Neural progenitor cell (in vitro differentiated cells): ENCODE data around the gene ADAMTS12.

Experiments
- CTCF ChIP-seq: fragments of 200-600 bp; sonication (generic); IDR thresholded peaks from 2 replicates; pipeline ENCODE4 v1.5.1; 2017; ENCODE audit warnings: antibody characterized with exemption, mild to moderate bottlenecking
- EZH2 ChIP-seq: fragments of 200-600 bp; sonication (generic); IDR thresholded peaks from 2 replicates; pipeline ENCODE4 v1.6.1; 2017; ENCODE audit warnings: antibody characterized with exemption, mild to moderate bottlenecking, moderate library complexity

- TF ChIP-seq EZH2 = no peak
- TF ChIP-seq CTCF = no peak
Measured at GRCh38 chr5:33763435-33763834, 128.4 kb downstream of the ADAMTS12 start.
